H1 (cell line): ENCODE measurements around the gene COMT. TPM values are rescaled to one million over a fixed set of nuclear protein-coding genes. Genes with fewer than 3 reads are reported as not detected.

Source experiments
- CTCF ChIA-PET: fragments of 300-600 bp; sonication (Branson Sonifier 250); formaldehyde crosslinking; loops from one replicate; lab custom pipeline; 2021; ENCODE audit not compliant: partially characterized antibody; lab: Charles Lee
- POLR2A ChIA-PET: fragments of 300-600 bp; sonication (Branson Sonifier 250); formaldehyde crosslinking; loops from one replicate; lab custom pipeline; 2021; ENCODE audit warnings: inconsistent platforms; ENCODE audit not compliant: partially characterized antibody; lab: Charles Lee
- DNase-seq, 2 experiments: peaks; one replicate each; pipeline versions ENCODE4 v3.0.0 to v3.0.0-alpha.2; 2010 to 2022; ENCODE audit warnings: low spot score in 2 of 2, low read depth in 1 of 2, mixed read lengths in 1 of 2
- FAIRE-seq: peaks from 2 replicates; lab custom pipeline; 2011; peaks lifted over from hg19 to GRCh38; lab: Jason Lieb, UNC
- H2AFZ ChIP-seq: 2 replicates; pipeline ENCODE4 v1.8.1; 2012; ENCODE audit warnings: low read length, inconsistent platforms
- H2AK5ac ChIP-seq: 2 replicates; pipeline ENCODE4 v1.6.1; 2013; ENCODE audit warnings: low read depth, low read length
- H2BK120ac ChIP-seq: replicated peaks from 2 replicates; pipeline ENCODE3; 2013; ENCODE audit warnings: low read depth, low read length, inconsistent platforms
- H2BK12ac ChIP-seq: 2 replicates; pipeline ENCODE4 v1.6.1; 2013; ENCODE audit warnings: low read depth, low read length
- H2BK15ac ChIP-seq: 2 replicates; pipeline ENCODE4 v1.6.1; 2013; ENCODE audit warnings: low read length
- H2BK20ac ChIP-seq: 2 replicates; pipeline ENCODE4 v1.6.1; 2013; ENCODE audit warnings: low read length
- H2BK5ac ChIP-seq: 2 replicates; pipeline ENCODE4 v1.6.1; 2013; ENCODE audit warnings: low read depth, low read length
- H3K14ac ChIP-seq: 2 replicates; pipeline ENCODE4 v1.6.1; 2013; ENCODE audit warnings: inconsistent platforms; ENCODE audit not compliant: insufficient read length
- H3K18ac ChIP-seq: 2 replicates; pipeline ENCODE4 v1.6.1; 2013; ENCODE audit warnings: low read length; ENCODE audit errors: extremely low read depth
- H3K23ac ChIP-seq: 2 replicates; pipeline ENCODE4 v1.6.1; 2013; ENCODE audit warnings: inconsistent platforms; ENCODE audit not compliant: insufficient read length
- H3K23me2 ChIP-seq: 2 replicates; pipeline ENCODE4 v1.6.1; 2013; ENCODE audit warnings: low read depth, low read length
- H3K27ac ChIP-seq: 2 replicates; pipeline ENCODE4 v1.6.1; 2011; ENCODE audit warnings: low read depth, low read length, inconsistent platforms
- H3K27me3 ChIP-seq, 4 experiments: replicated peaks in 1 of 4; 1 replicate in 1 of 4; 2 replicates in 3 of 4; pipeline versions ENCODE4 v1.6.1 to v1.8.1; 2011 to 2013; ENCODE audit warnings: low read length in 3 of 4, mild to moderate bottlenecking in 3 of 4, inconsistent platforms in 2 of 4, mixed read lengths in 2 of 4, moderate library complexity in 1 of 4; ENCODE audit not compliant: control insufficient read depth in 3 of 4, insufficient read depth in 3 of 4; ENCODE audit errors: extremely low read depth in 1 of 4
- H3K36me3 ChIP-seq, 4 experiments: 2 replicates each; pipeline versions ENCODE4 v1.6.1 to v1.8.1; 2011 to 2013; ENCODE audit warnings: mild to moderate bottlenecking in 4 of 4, low read length in 3 of 4, moderate library complexity in 2 of 4, control low read depth in 1 of 4, inconsistent platforms in 1 of 4; ENCODE audit not compliant: insufficient read depth in 4 of 4, control insufficient read depth in 2 of 4
- H3K4ac ChIP-seq: replicated peaks from 2 replicates; pipeline ENCODE3; 2013; ENCODE audit warnings: low read length, low read depth, mixed read lengths, inconsistent platforms; ENCODE audit not compliant: insufficient read length
- H3K4me1 ChIP-seq, 4 experiments: replicated peaks in 1 of 4; 1 replicate in 1 of 4; 2 replicates in 3 of 4; pipeline versions ENCODE4 v1.6.1 to v1.8.1; 2011 to 2013; ENCODE audit warnings: low read length in 3 of 4, inconsistent platforms in 2 of 4, mixed read lengths in 1 of 4; ENCODE audit not compliant: insufficient read depth in 4 of 4, control insufficient read depth in 3 of 4
- H3K4me2 ChIP-seq, 2 experiments: 2 replicates each; pipeline versions ENCODE4 v1.6.1 to v1.8.1; 2011 to 2013; ENCODE audit warnings: low read depth in 2 of 2, low read length in 2 of 2, control low read depth in 1 of 2, inconsistent platforms in 1 of 2, mild to moderate bottlenecking in 1 of 2; ENCODE audit not compliant: insufficient read depth in 1 of 2
- H3K4me3 ChIP-seq, 4 experiments: fragments of 200-600, 300-600 bp in 1 of 4; sonication (generic), shearing (Covaris generic), sonication (Bioruptor Twin) in 1 of 4; 2 replicates each; pipeline versions ENCODE4 v1.5.1 to v1.8.1; 2011 to 2016; ENCODE audit warnings: low read length in 4 of 4, low read depth in 3 of 4, control low read depth in 2 of 4, inconsistent platforms in 2 of 4, mild to moderate bottlenecking in 2 of 4, mixed read lengths in 1 of 4, moderate library complexity in 1 of 4; ENCODE audit not compliant: insufficient read depth in 2 of 4; ENCODE audit errors: extremely low read depth in 1 of 4
- H3K56ac ChIP-seq: replicated peaks from 2 replicates; pipeline ENCODE3; 2013; ENCODE audit warnings: low read depth, mild to moderate bottlenecking, mixed read lengths, low read length, inconsistent platforms; ENCODE audit not compliant: insufficient read length
- H3K79me1 ChIP-seq: 2 replicates; pipeline ENCODE4 v1.6.1; 2013; ENCODE audit warnings: low read depth, low read length, control low read depth
- H3K79me2 ChIP-seq, 2 experiments: 2 replicates each; pipeline versions ENCODE4 v1.6.1 to v1.8.1; 2012 to 2013; ENCODE audit warnings: low read length in 2 of 2, mild to moderate bottlenecking in 2 of 2, inconsistent platforms in 1 of 2; ENCODE audit not compliant: insufficient read depth in 2 of 2, control insufficient read depth in 1 of 2
- H3K9ac ChIP-seq, 4 experiments: replicated peaks in 1 of 4; 1 replicate in 1 of 4; 2 replicates in 3 of 4; pipeline versions ENCODE4 v1.6.1 to v1.8.1; 2011 to 2013; ENCODE audit warnings: low read depth in 3 of 4, low read length in 3 of 4, control low read depth in 2 of 4, mild to moderate bottlenecking in 2 of 4, moderate library complexity in 2 of 4, inconsistent platforms in 1 of 4; ENCODE audit errors: extremely low read depth in 1 of 4
- H3K9me3 ChIP-seq, 2 experiments: 2 replicates each; pipeline versions ENCODE4 v1.6.1 to v1.8.1; 2012 to 2013; ENCODE audit warnings: mild to moderate bottlenecking in 2 of 2, moderate library complexity in 2 of 2, control low read depth in 1 of 2, inconsistent platforms in 1 of 2, low read depth in 1 of 2, low read length in 1 of 2, mixed read lengths in 1 of 2; ENCODE audit not compliant: insufficient read depth in 2 of 2
- H4K20me1 ChIP-seq, 2 experiments: replicated peaks in 1 of 2; 2 replicates each; pipeline versions ENCODE3 to v1.8.1; 2011 to 2013; ENCODE audit warnings: inconsistent platforms in 2 of 2, low read length in 2 of 2, mild to moderate bottlenecking in 1 of 2; ENCODE audit not compliant: insufficient read depth in 2 of 2, control insufficient read depth in 1 of 2
- H4K5ac ChIP-seq: 2 replicates; pipeline ENCODE4 v1.6.1; 2013; ENCODE audit warnings: low read length, low read depth, mixed read lengths, inconsistent platforms; ENCODE audit not compliant: insufficient read length
- H4K8ac ChIP-seq: 2 replicates; pipeline ENCODE4 v1.8.0; 2013; ENCODE audit warnings: mild to moderate bottlenecking, moderate library complexity, low read length, inconsistent platforms; ENCODE audit not compliant: insufficient read depth; ENCODE audit errors: extremely low read depth
- H4K91ac ChIP-seq: replicated peaks from 2 replicates; pipeline ENCODE3; 2013; ENCODE audit warnings: low read length, mixed read lengths, inconsistent platforms; ENCODE audit not compliant: insufficient read length
- BACH1 ChIP-seq: IDR thresholded peaks from 2 replicates; pipeline ENCODE4 v1.6.1; 2012; ENCODE audit warnings: low read length, improper control_type of control experiment
- EP300 ChIP-seq, 2 experiments: IDR thresholded peaks; 1 replicate in 1 of 2; 2 replicates in 1 of 2; pipeline ENCODE4 v1.6.1; 2011 to 2012; ENCODE audit warnings: low read depth in 2 of 2, low read length in 2 of 2, mild to moderate bottlenecking in 2 of 2, borderline replicate concordance in 1 of 2, inconsistent platforms in 1 of 2, moderate library complexity in 1 of 2
- GTF2F1 ChIP-seq: IDR thresholded peaks from 2 replicates; pipeline ENCODE4 v1.6.1; 2012; ENCODE audit warnings: low read depth, low read length, improper control_type of control experiment, borderline replicate concordance
- HDAC2 ChIP-seq, 2 experiments: fragments of 300-600 bp in 1 of 2; sonication (generic) in 1 of 2; IDR thresholded peaks; 2 replicates each; pipeline ENCODE4 v1.6.1; 2011 to 2012; ENCODE audit warnings: low read depth in 2 of 2, low read length in 2 of 2, mild to moderate bottlenecking in 2 of 2, moderate library complexity in 2 of 2, borderline replicate concordance in 1 of 2, inconsistent platforms in 1 of 2
- JUN ChIP-seq: IDR thresholded peaks from 2 replicates; pipeline ENCODE4 v1.6.1; 2011; ENCODE audit warnings: low read depth, mild to moderate bottlenecking, improper control_type of control experiment, low read length
- KDM1A ChIP-seq: fragments of 200-600, 300-600 bp; sonication (generic); IDR thresholded peaks from 2 replicates; pipeline ENCODE4 v1.7.1; 2016; ENCODE audit warnings: mild to moderate bottlenecking, low read length, borderline replicate concordance
- MAX ChIP-seq: IDR thresholded peaks from 2 replicates; pipeline ENCODE4 v1.6.1; 2012; ENCODE audit warnings: inconsistent platforms
- SP1 ChIP-seq: IDR thresholded peaks from 2 replicates; pipeline ENCODE4 v1.6.1; 2011; ENCODE audit warnings: low read depth, low read length
- TCF12 ChIP-seq: IDR thresholded peaks from 2 replicates; pipeline ENCODE4 v1.6.1; 2011; ENCODE audit warnings: low read depth, mild to moderate bottlenecking, low read length
- TEAD4 ChIP-seq: IDR thresholded peaks from 2 replicates; pipeline ENCODE4 v1.6.1; 2012; ENCODE audit warnings: low read depth, low read length, inconsistent platforms, mixed read lengths
- USF2 ChIP-seq: IDR thresholded peaks from 2 replicates; pipeline ENCODE4 v1.6.1; 2011; ENCODE audit warnings: low read length, improper control_type of control experiment
- whole genome bisulfite sequencing, 2 experiments: shearing (Covaris generic) in 1 of 2; methylation state at CpG; one replicate each; pipeline versions ENCODE4 v1.1.6 to v1.1.7; 2013 to 2015; ENCODE audit warnings: low lambda C conversion rate in 2 of 2, mixed read lengths in 2 of 2, inconsistent platforms in 1 of 2, low coverage in 1 of 2, missing lambda C conversion rate in 1 of 2; ENCODE audit not compliant: insufficient replicate concordance in 2 of 2, insufficient coverage in 1 of 2, insufficient read length in 1 of 2; ENCODE audit errors: extremely low coverage in 1 of 2, missing lambda C conversion rate in 1 of 2; 5-methylcytosine and 5-hydroxymethylcytosine counted together
- polyA plus RNA-seq, 7 experiments: library from polyadenylated mRNA; depleted of rRNA in 3 of 7; stranded (reverse) in 5 of 7; unstranded in 2 of 7; fragments of >200 nt in 5 of 7; fragments of 200-250 nt in 2 of 7; gene quantifications; 1 replicate in 5 of 7; 2 replicates in 1 of 7; 4 replicates in 1 of 7; pipeline versions ENCODE4 v1.2.1 to v1.2.3, GENCODE V29; 2011 to 2013; ENCODE audit warnings: missing spikeins in 2 of 7, mixed read lengths in 2 of 7
- total RNA-seq: library from RNA; stranded (reverse); fragmentation: NEBNext Ultra II Directional; extraction: Animal tissue kit (Norgen Biotek cat#: 25700); gene quantifications from 2 replicates; pipeline ENCODE4 v1.2.1, GENCODE V29; 2021

The COMT gene
- total and polyA plus RNA-seq, 2 of the 8 experiments (the other 6 are each of a cell fraction or from before 2014, with no cell fraction given): 15.2 to 33.7 TPM

DNA sequence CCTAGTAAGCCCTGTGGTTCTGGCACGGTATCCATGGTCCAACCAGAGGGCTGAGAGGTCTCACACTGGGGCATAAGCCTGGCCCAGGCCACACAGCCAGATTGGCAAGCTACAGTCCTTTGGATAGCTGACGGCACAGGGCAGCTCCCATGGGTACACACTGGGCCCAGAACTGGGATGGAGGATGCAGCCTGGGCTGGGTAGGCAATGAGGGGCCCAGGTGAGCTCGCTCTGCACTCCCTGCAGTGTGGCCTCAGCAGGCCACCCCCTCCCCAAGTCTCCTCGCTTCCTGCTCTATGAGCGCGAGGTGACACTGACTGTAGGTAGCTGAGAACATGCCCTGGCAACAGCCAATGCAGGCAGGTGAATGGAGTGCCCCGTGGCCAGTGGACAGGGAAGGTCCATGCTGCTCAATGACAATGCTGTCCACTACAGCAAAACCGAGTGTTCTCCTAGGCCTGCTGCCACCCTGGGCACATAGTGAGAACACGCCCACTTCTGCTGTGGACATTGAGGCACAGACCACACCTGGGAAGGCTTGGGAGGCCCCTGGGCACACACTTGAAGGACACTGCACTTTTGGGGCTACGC lies 71.3 kb downstream of the COMT start:
- ChIA-PET CTCF (interaction anchor here (0.6 to 10.7 kb wide), 31 partner anchors 10 to 1003 kb away, joined by 3 to 369 read pairs (median 5); partner anchors contain the start of genes GNB1L, RTL10 and TANGO2), POLR2A (interaction anchor here (0.9 to 1.7 kb wide), 8 partner anchors 9 to 67 kb away, joined by 3 to 17 read pairs (median 4); partner anchors contain the start of gene DGCR8)
- Histone ChIP-seq H3K36me3 (no peaks in the 10 kb centered on the region), H3K56ac (no peak overlapping the region), H2AK5ac (0 out of 2 replicates have a peak overlapping the region, but pooled peaks have one; percentile 7), H4K8ac (no peak overlapping the region; the same call in 1 of the 2 replicates), H3K4ac (no peak overlapping the region), H2AFZ (no peak overlapping the region), H3K27ac (peak overlapping the region; percentile 21; the same call in 1 of the 2 replicates), H3K79me2 (no peaks in the 10 kb centered on the region), H3K4me1 (peaks cover 0 to 7% (median 3%) of the 10 kb centered on the region in 4 experiments; a peak in 4 of 7 replicates), H3K9ac (no peak overlapping the region), H4K91ac (peak overlapping the region; percentile 32), H3K4me2 (no peak overlapping the region), H3K23me2 (peaks cover 4% of the 10 kb centered on the region), H2BK15ac (peak overlapping the region; percentile 75), H2BK20ac (no peak overlapping the region), H2BK5ac (peak overlapping the region; percentile 11), H4K5ac (no peak overlapping the region), H3K27me3 (peaks cover 5 to 22% (median 18%) of the 10 kb centered on the region in 4 experiments), H3K79me1 (peaks cover 3% of the 10 kb centered on the region; the same call in 1 of the 2 replicates), H3K4me3 (no peak overlapping the region), H2BK12ac (peak overlapping the region; percentile 45; the same call in 1 of the 2 replicates), H2BK120ac (no peak overlapping the region), H3K9me3 (no peaks in the 10 kb centered on the region), H4K20me1 (peaks cover 4 to 10% of the 10 kb centered on the region in 2 experiments), H3K23ac (no peak overlapping the region), H3K14ac (no peak overlapping the region), H3K18ac (0 out of 2 replicates have a peak overlapping the region, but pooled peaks have one; percentile 51)
- DNase-seq: no peak
- FAIRE-seq: no peak
- 88% methylated on average over 10 of the region's 10 CpGs; no CpG with 5 or more reads in 1 of the 2 experiments for WGBS, 2 experiments
- no peak for TF ChIP-seq TCF12
- TF ChIP-seq MAX: no peak
- no peak for TF ChIP-seq SP1
- no peak for TF ChIP-seq USF2
- TF ChIP-seq JUN: no peak
- no peak for TF ChIP-seq TEAD4
- no peak for TF ChIP-seq EP300 (IDR thresholded peaks at IDR 0.05; ENCODE audit: borderline replicate concordance in 1 of 2, low read depth in 2 of 2, low read length in 2 of 2)
- TF ChIP-seq GTF2F1: no peak
- no peak for TF ChIP-seq KDM1A
- TF ChIP-seq BACH1: no peak
- no peak for TF ChIP-seq HDAC2 (IDR thresholded peaks at IDR 0.05; ENCODE audit: borderline replicate concordance in 1 of 2, low read depth in 2 of 2, low read length in 2 of 2)
